ENCODE measurements around the gene ZNF17.
"Not testable (repeated sequence)": the region's sequence is repeated elsewhere in the genome, so short reads cannot be mapped to it uniquely, and the experiment has no call there.

ZNF17 gene

GRCh38 chr19:57410877-57411671 is at the start of gene ZNF17:
Gene ZNF17 (plus strand): TSS chr19:57411161. CDS start chr19:57413616, 2,455 bp downstream.
- DNase-seq: peak; percentile 86

- DNase-seq: no peak
Measured at GRCh38 chr19:57362419-57362818, 48.5 kb upstream of the ZNF17 start.

- DNase-seq: peak; percentile 98
Measured at GRCh38 chr19:57362997-57363687, 47.8 kb upstream of the ZNF17 start, which contains the start of the genes TRAPPC2B and ZNF547. Gene TRAPPC2B (plus strand): TSS chr19:57363551. CDS start chr19:57364834, 1,283 bp downstream. Gene ZNF547 (plus strand): TSS chr19:57363551. CDS start chr19:57368556, 5,005 bp downstream.

- DNase-seq: no peak
Measured at GRCh38 chr19:57363688-57364181, 47.2 kb upstream of the ZNF17 start.

GRCh38 chr19:57366776-57367175 is 44.2 kb upstream of the ZNF17 start:
- DNase-seq: no peak

GRCh38 chr19:57374179-57374578 is 36.8 kb upstream of the ZNF17 start:
- no peak for DNase-seq

- not testable (repeated sequence) for DNase-seq
Measured at GRCh38 chr19:57374647-57375046, 36.3 kb upstream of the ZNF17 start.

- no peak for DNase-seq
Measured at GRCh38 chr19:57376151-57376550, 34.8 kb upstream of the ZNF17 start.

GRCh38 chr19:57377498-57378146 is 33.3 kb upstream of the ZNF17 start:
- no peak for DNase-seq

- DNase-seq: no peak
Measured at GRCh38 chr19:57380923-57381322, 30.0 kb upstream of the ZNF17 start.

- DNase-seq: no peak
Measured at GRCh38 chr19:57382806-57383488, 28.0 kb upstream of the ZNF17 start.

- DNase-seq: no peak
Measured at GRCh38 chr19:57389194-57389729, 21.7 kb upstream of the ZNF17 start.

- DNase-seq: peak; percentile 91
Measured at GRCh38 chr19:57389730-57390598, 21.0 kb upstream of the ZNF17 start, which contains the start of gene ZNF548. Gene ZNF548 (plus strand): TSS chr19:57389854. CDS start chr19:57390100, 246 bp downstream.

- DNase-seq: no peak
Measured at GRCh38 chr19:57395710-57396109, 15.3 kb upstream of the ZNF17 start.

GRCh38 chr19:57398868-57399267 is 12.1 kb upstream of the ZNF17 start:
- DNase-seq: no peak

- DNase-seq: no peak
Measured at GRCh38 chr19:57403737-57404563, 7.0 kb upstream of the ZNF17 start.

GRCh38 chr19:57406516-57407123 is 4.3 kb upstream of the ZNF17 start:
- peak; percentile 33 for DNase-seq

GRCh38 chr19:57419439-57419838 is 8.5 kb downstream of the ZNF17 start:
- no peak for DNase-seq

- no peak for DNase-seq
Measured at GRCh38 chr19:57421037-57421436, 10.1 kb downstream of the ZNF17 start.
